GM21723 (cell line): ENCODE results near the gene CFDP1.
"Not testable (repeated sequence)": the region's sequence is repeated elsewhere in the genome, so short reads cannot be mapped to it uniquely, and the experiment has no call there.

Source experiments
- ATAC-seq: cut with Tn5 transposase; IDR thresholded peaks from one replicate; pipeline ENCODE4 v1.9.1; 2021; ENCODE audit warnings: mild to moderate bottlenecking, moderate library complexity; ENCODE audit not compliant: unreplicated experiment

CFDP1 gene

GRCh38 chr16:75459691-75460090, 26.4 kb upstream of the CFDP1 start:
- no peak for ATAC-seq

DNA sequence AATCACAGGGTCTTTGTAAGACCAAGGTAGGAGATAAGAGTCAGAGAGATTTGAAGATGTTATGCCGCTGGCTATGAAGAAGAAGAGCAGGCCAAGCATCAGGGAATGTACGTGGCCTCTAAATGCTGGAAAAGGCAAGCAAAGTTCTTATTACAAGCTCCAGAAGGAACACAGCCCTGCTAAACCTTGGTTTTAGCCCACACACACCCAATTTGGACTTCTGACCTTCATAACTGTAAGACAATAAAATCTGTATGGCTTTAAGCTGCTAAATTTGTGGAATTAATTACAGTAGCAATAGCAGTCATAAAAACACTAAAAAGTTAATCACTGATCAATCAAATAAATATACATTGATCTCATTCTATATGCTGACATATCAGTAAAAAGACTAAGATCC, 25.1 kb upstream of the CFDP1 start:
- no peak for ATAC-seq

GRCh38 chr16:75458029-75458428, 24.7 kb upstream of the CFDP1 start:
- no peak for ATAC-seq

DNA sequence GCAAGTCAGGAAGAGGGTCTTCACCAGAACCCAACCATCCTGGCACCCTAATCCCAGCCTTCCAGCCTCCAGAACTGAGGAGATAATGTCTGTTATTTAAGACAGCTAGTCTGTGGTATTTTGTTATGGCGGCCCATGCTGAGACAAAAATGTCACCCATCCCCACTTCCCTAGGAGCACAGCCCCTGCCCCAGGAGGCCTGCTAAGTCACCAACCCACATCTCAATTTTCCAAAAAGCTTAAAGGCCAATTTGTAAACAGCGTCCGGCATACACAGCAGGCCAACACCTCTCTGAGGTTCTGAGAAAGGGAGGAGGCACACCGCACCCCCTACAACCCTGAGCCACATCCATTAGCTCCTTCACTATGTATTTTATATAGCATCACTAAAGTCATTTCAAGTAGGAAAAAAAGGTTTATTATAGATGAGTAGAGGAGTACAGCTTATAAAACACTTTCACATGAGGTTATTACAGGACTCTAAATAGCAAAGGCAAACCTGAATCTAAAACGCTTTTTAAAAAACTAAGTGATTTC, 24.2 kb upstream of the CFDP1 start:
- no peak for ATAC-seq

DNA sequence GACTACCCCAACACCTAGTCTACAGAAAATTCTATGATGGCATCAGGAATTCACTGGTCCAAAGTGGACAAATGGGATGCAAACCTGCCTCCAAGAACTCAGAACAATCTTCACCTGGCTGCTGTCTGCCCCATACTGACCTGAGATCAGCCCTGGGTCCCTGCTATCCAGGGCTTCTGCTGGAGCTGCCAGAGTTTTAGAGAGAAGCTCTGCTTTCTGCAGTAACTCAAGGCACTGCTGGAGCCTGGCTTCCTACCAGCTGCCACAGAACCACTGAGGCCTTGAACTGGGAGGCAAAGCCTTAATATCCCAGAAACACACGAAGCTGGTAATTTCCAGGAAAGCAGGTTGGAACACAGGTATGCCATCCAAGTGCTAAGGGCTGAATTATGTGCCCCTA, 23.7 kb upstream of the CFDP1 start:
- no peak for ATAC-seq

DNA sequence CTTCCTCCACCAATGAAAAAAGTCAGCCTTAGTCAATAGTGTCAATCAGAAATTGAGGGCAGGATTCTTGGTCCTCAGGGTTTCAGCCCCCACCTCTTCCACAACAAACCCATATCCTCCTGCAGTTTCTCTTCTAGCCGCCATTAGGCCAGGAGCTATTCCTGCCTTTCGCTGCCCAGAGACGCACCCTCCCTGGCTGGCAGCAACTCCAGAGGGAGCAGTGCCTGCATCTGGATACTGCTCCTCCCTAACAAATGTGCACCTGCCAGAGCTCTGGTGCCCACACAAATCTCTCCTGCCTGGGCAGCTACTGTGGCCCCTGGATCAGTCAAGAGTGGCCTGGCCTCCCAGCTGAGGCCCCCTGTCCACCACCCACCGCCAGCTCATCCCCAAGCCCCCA, 23.2 kb upstream of the CFDP1 start:
- not testable (repeated sequence) for ATAC-seq

DNA sequence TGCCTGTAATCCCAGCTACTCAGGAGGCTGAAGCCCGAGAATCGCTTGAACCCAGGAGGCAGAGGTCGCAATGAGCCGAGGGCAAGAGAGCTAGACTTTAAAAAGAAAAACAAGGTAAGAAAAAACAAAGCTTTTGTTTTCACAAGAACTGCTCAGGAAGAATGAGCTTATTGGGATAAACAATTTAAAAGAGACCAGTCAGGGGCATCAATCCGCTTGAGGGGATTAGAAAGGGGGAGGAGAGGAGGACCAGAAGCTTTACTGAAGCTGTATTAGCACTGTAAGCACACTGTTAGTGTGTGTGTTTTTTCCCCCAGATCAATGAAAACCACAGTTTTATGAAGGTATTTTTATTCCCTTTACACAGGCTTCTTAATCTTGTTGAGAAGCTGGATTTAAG, 22.4 kb upstream of the CFDP1 start:
- ATAC-seq: no peak

- ATAC-seq: no peak
These were observed 19.3 kb upstream of the CFDP1 start for GRCh38 chr16:75452464-75453190.

GRCh38 chr16:75446416-75446815, 13.1 kb upstream of the CFDP1 start:
- ATAC-seq: no peak

DNA sequence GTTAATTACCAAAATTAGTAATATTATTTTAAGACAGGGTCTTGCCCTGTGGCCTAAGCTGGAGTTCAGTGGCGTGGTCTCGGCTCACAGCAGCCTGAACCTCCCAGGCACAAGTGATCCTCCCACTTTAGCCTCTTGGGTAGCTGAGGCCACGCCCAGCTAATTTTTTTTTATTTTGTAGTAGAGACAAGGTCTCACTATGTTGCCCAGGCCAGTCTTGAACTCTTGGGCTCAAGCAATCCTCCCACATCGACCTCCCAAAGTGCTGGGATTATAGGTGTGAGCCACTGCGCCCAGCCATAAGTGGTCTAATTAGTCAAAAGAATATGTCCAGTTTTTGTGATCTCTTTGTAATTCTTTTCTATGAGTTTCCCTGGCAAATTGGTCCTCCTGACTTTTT, 12.0 kb upstream of the CFDP1 start:
- ATAC-seq: no peak

- ATAC-seq: no peak
These were observed 10.0 kb upstream of the CFDP1 start for GRCh38 chr16:75443298-75443697.

GRCh38 chr16:75433732-75434413, 570 bp upstream of the CFDP1 start:
- ATAC-seq: peak; percentile 73

GRCh38 chr16:75429621-75430403, 3.5 kb downstream of the CFDP1 start:
- no peak for ATAC-seq

- ATAC-seq: not testable (repeated sequence)
These were observed 6.8 kb downstream of the CFDP1 start for GRCh38 chr16:75426524-75426923.

- not testable (repeated sequence) for ATAC-seq
These were observed 9.1 kb downstream of the CFDP1 start for GRCh38 chr16:75424105-75424762.

GRCh38 chr16:75423723-75424104, 9.6 kb downstream of the CFDP1 start:
- ATAC-seq: no peak

DNA sequence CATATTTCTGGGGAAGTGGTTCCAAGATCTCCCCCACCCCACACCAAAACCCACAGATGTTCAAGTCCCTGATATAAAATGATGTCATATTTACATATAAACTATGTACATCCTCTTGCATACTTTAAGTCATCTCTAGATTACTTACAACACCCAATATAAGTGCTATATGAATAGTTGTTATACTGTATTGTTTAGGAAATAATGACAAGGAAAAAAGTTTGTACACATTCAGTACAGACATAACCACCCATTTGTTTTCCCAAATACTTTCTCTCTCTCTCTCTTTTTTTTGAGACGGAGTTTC, 11.5 kb downstream of the CFDP1 start:
- no peak for ATAC-seq

GRCh38 chr16:75420987-75421819, 12.1 kb downstream of the CFDP1 start:
- ATAC-seq: peak; percentile 89

DNA sequence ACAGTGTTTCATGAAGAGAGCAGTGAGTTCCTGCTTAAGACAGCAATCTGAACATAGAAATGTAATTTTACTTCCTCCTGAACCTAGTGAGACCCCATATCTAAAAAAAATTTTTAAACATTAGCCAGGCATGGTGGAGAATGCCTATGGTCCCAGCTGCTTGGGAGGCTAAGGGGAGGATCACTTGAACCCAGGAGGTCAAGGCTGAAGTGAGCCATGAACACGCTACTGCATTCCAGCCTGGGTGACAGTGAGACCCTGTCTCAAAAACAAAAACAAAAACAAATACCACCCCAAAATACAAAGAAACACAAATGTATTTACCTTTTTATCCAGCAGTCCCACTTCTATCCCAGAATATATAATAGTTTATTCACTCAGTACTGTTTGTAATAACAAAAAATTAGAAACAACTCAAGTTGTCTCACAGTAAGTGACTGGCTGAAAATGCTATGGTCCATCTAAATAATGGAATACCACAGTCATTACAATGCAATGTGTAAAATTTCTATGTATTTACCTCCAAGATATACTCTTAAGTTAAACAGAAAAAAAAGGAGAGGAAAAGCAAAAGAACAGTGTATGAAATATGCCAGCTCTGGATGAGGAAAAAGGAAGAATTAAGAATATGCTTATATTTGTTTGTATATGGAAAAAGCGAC, 16.3 kb downstream of the CFDP1 start:
- no peak for ATAC-seq
